HL-60 (cell line): ENCODE results near the gene ZDHHC7.

Source experiments
- DNase-seq, 2 experiments: peaks; one replicate each; pipeline ENCODE4 v3.0.0-alpha.2; 2010 to 2020; ENCODE audit warnings: low read depth in 1 of 2, low spot score in 1 of 2
- H3K27ac ChIP-seq: fragments of 250-450 bp; sonication (Bioruptor Pico); replicated peaks from 2 replicates; pipeline ENCODE4 v1.5.1; 2020; ENCODE audit warnings: mild to moderate bottlenecking, moderate library complexity
- H3K27me3 ChIP-seq: fragments of 250-450 bp; sonication (Bioruptor Pico); 2 replicates; pipeline ENCODE4 v1.5.1; 2021; ENCODE audit warnings: mild to moderate bottlenecking, moderate library complexity; ENCODE audit not compliant: insufficient read depth, poor library complexity, severe bottlenecking
- H3K4me3 ChIP-seq: replicated peaks from 2 replicates; pipeline ENCODE4 v1.5.1; 2011; ENCODE audit warnings: mild to moderate bottlenecking, control low read depth, low read length; ENCODE audit not compliant: insufficient read depth
- CTCF ChIP-seq: IDR thresholded peaks from one replicate; pipeline ENCODE4 v1.5.1; 2011; ENCODE audit warnings: low read length, control low read depth, inconsistent platforms; ENCODE audit not compliant: insufficient read depth
- GABPA ChIP-seq: IDR thresholded peaks from 2 replicates; pipeline ENCODE4 v1.6.1; 2012; ENCODE audit warnings: low read depth
- POLR2AphosphoS5 ChIP-seq: IDR thresholded peaks from 2 replicates; pipeline ENCODE4 v1.6.1; 2012; ENCODE audit warnings: low read depth
- REST ChIP-seq: IDR thresholded peaks from 2 replicates; pipeline ENCODE4 v1.6.1; 2012; ENCODE audit warnings: low read depth; ENCODE audit not compliant: insufficient replicate concordance
- SPI1 ChIP-seq: IDR thresholded peaks from 2 replicates; pipeline ENCODE4 v1.6.1; 2012; ENCODE audit warnings: low read depth, mild to moderate bottlenecking, borderline replicate concordance

ZDHHC7 gene

GRCh38 chr16:85003076-85003475, 8.3 kb downstream of the ZDHHC7 start:
- no peaks in the 10 kb centered on the region for H3K27me3 ChIP-seq
- no peak overlapping the region for H3K27ac ChIP-seq
- no peak for DNase-seq
- TF ChIP-seq GABPA (no peak), POLR2AphosphoS5 (no peak), CTCF (no peak), REST (no peak), SPI1 (no peak)
- no peak overlapping the region for H3K4me3 ChIP-seq

- H3K27ac ChIP-seq, result no peak overlapping the region
- no peaks in the 10 kb centered on the region for H3K27me3 ChIP-seq
- no peak for DNase-seq
- TF ChIP-seq CTCF (no peak), POLR2AphosphoS5 (no peak), SPI1 (no peak), REST (no peak)
- H3K4me3 ChIP-seq, result no peak overlapping the region
These were observed 8.7 kb downstream of the ZDHHC7 start for GRCh38 chr16:85002608-85003007.

GRCh38 chr16:85002099-85002541, 9.2 kb downstream of the ZDHHC7 start:
- TF ChIP-seq REST, result no peak
- TF ChIP-seq SPI1, result no peak
- no peak for TF ChIP-seq POLR2AphosphoS5
- no peak for TF ChIP-seq CTCF
- TF ChIP-seq GABPA, result no peak
- Histone ChIP-seq H3K27me3 (no peaks in the 10 kb centered on the region), H3K27ac (no peak overlapping the region), H3K4me3 (no peak overlapping the region)
- no peak for DNase-seq
